ENCODE data around the gene ZNF672. TPM values are rescaled to one million over a fixed set of nuclear protein-coding genes. Genes with fewer than 3 reads are reported as not detected.
A peak's percentile ranks its signal among the peaks of the same experiment; 100 is the strongest.

The ZNF672 gene
- total and polyA plus RNA-seq, 12 donors = 16.1 to 44.4 (median 36.7) TPM

GRCh38 chr1:248849152-248849551, 11.1 kb downstream of the ZNF672 start:
- peak in 2 of 8 donors; percentile 10 to 12 for ATAC-seq
- no peak for TF ChIP-seq CTCF (IDR thresholded peaks at IDR 0.05)
- Histone ChIP-seq H3K9me3 (no peaks in the 10 kb centered on the region), H3K4me1 (peaks cover 0 to 8% (median 0%) of the 10 kb centered on the region in 9 donors), H3K27me3 (no peaks in the 10 kb centered on the region), H3K4me3 (no peak overlapping the region), H3K27ac (no peak overlapping the region), H3K36me3 (peaks cover 0 to 82% (median 60%) of the 10 kb centered on the region in 9 donors)
- WGBS, 2 donors = 66 to 83% methylated on average over 3 of the region's 3 CpGs
- intact Hi-C loops (cut with DNase I) = no loop called here
- DNase-seq = no peak

GRCh38 chr1:248849637-248850036, 11.6 kb downstream of the ZNF672 start:
- no peak for TF ChIP-seq CTCF (IDR thresholded peaks at IDR 0.05)
- intact Hi-C loops (cut with DNase I) = no loop called here
- Histone ChIP-seq H3K4me3 (no peak overlapping the region), H3K27ac (no peak overlapping the region), H3K4me1 (peaks cover 0 to 8% (median 0%) of the 10 kb centered on the region in 9 donors), H3K36me3 (peaks cover 0 to 81% (median 56%) of the 10 kb centered on the region in 9 donors), H3K27me3 (no peaks in the 10 kb centered on the region), H3K9me3 (no peaks in the 10 kb centered on the region)
- no peak for DNase-seq
- WGBS, 2 donors = 69 to 77% methylated on average over 3 of the region's 3 CpGs
- no peak for ATAC-seq

- Histone ChIP-seq H3K27ac (no peak overlapping the region), H3K4me3 (no peak overlapping the region), H3K27me3 (no peaks in the 10 kb centered on the region), H3K9me3 (no peaks in the 10 kb centered on the region), H3K36me3 (peaks cover 0 to 81% (median 51%) of the 10 kb centered on the region in 9 donors), H3K4me1 (peaks cover 0 to 8% (median 0%) of the 10 kb centered on the region in 9 donors)
- no peak for TF ChIP-seq CTCF (IDR thresholded peaks at IDR 0.05)
- no peak for DNase-seq
- WGBS, 2 donors = 91 to 95% methylated on average over 9 of the region's 9 CpGs
- ATAC-seq = peak in 1 of 8 donors; percentile 6
- intact Hi-C loops (cut with DNase I) = no loop called here
These were observed 12.1 kb downstream of the ZNF672 start for GRCh38 chr1:248850124-248850523.

GRCh38 chr1:248850536-248851251, 12.7 kb downstream of the ZNF672 start:
- intact Hi-C loops (cut with DNase I) = no loop called here
- no peak for DNase-seq
- WGBS, 2 donors = 80 to 87% methylated on average over 10 of the region's 10 CpGs

More at GRCh38 chr1:248850536-248851251, 12.7 kb downstream of the ZNF672 start:
- H3K36me3 ChIP-seq = peaks cover 0 to 81% (median 45%) of the 10 kb centered on the region in 9 donors
- no peak overlapping the region for H3K4me3 ChIP-seq
- no peak overlapping the region for H3K27ac ChIP-seq
- H3K27me3 ChIP-seq = no peaks in the 10 kb centered on the region
- no peak for TF ChIP-seq CTCF (IDR thresholded peaks at IDR 0.05)
- peak in 1 of 8 donors; percentile 14 for ATAC-seq
- no peaks in the 10 kb centered on the region for H3K9me3 ChIP-seq
- peaks cover 0 to 8% (median 0%) of the 10 kb centered on the region in 9 donors for H3K4me1 ChIP-seq
